ENCODE results near the gene PODNL1. TPM values are rescaled to one million over a fixed set of nuclear protein-coding genes. Genes with fewer than 3 reads are reported as not detected.

PODNL1 gene
- total and polyA plus RNA-seq, 10 of the 15 experiments (the other 5 are each of a cell fraction or from before 2014, with no cell fraction given), result 0.04 to 0.44 TPM; not detected in 8

GRCh38 chr19:13881251-13881691, 56.9 kb downstream of the PODNL1 start:
- H3K4me2 ChIP-seq (ENCODE audit: control insufficient read depth, insufficient read depth), result peak overlapping the region; percentile 85
- RAD21 ChIA-PET (ENCODE audit: unreplicated experiment), result interaction anchor here (0.8 to 4.5 kb wide), 15 partner anchors 19 to 256 kb away, joined by 3 to 40 read pairs (median 6); partner anchors contain the start of genes ASF1B, DCAF15, IL27RA and MISP3
- FAIRE-seq, result no peak
- WGBS (ENCODE audit: insufficient coverage, insufficient replicate concordance, low lambda C conversion rate, missing lambda C conversion rate), result 23% methylated on average over 12 of the region's 12 CpGs
- intact Hi-C loops (cut with micrococcal nuclease; ENCODE audit: unreplicated experiment) (loop anchor here (2.0 to 5.0 kb wide), 3 partner anchors 121 to 284 kb away; partner anchors contain the start of gene ASF1B), in situ Hi-C loops (cut with MboI) (loop anchor here (5.0 to 25.0 kb wide), 2 partner anchors 191 to 456 kb away; partner anchors contain the start of gene MISP3)
- peaks cover 25% of the 10 kb centered on the region for H3K4me1 ChIP-seq (ENCODE audit: control insufficient read depth, insufficient read depth, low read length)
- H3K27ac ChIP-seq (ENCODE audit: control insufficient read depth, insufficient read depth), result peak overlapping the region; percentile 64
- H3K79me2 ChIP-seq (ENCODE audit: control insufficient read depth, insufficient read depth, low read length), result no peaks in the 10 kb centered on the region
- H3K9me3 ChIP-seq (replicated peaks; ENCODE audit: control insufficient read depth, insufficient read depth, low read length), result no peaks in the 10 kb centered on the region
- POLR2A ChIA-PET, result interaction anchor here (0.6 to 2.0 kb wide), 9 partner anchors 47 to 402 kb away, joined by 3 to 15 read pairs (median 3); partner anchors contain the start of genes ASF1B, IL27RA and MISP3
- CTCF ChIA-PET, result interaction anchor here (0.6 to 8.1 kb wide), 22 partner anchors 13 to 255 kb away, joined by 3 to 152 read pairs (median 5); partner anchors contain the start of genes ASF1B, IL27RA and MISP3
- DNase-seq (ENCODE audit: low read depth, low spot score), result no peak
- peak overlapping the region; percentile 45 for H2AFZ ChIP-seq (ENCODE audit: control insufficient read depth, low read depth, low read length)
- no TSS peak for BruUV-seq (replicated peaks)
- peak overlapping the region; percentile 14; the same call in 1 of the 2 replicates for H3K9ac ChIP-seq (ENCODE audit: control insufficient read depth, insufficient read depth, low read length)
- H3K27me3 ChIP-seq (replicated peaks in 1 of 2; ENCODE audit: control insufficient read depth in 2 of 2, insufficient read depth in 2 of 2, low read length in 1 of 2), result no peaks in the 10 kb centered on the region
- no peaks in the 10 kb centered on the region for H4K20me1 ChIP-seq (ENCODE audit: control insufficient read depth, insufficient read depth)
- no peak overlapping the region for H3K4me3 ChIP-seq
- no peaks in the 10 kb centered on the region for H3K36me3 ChIP-seq (ENCODE audit: control insufficient read depth in 2 of 2, insufficient read depth in 2 of 2, low read length in 1 of 2)
- peak; percentile 19 for ATAC-seq
- SMC1A ChIA-PET (ENCODE audit: uncharacterized antibody, unreplicated experiment), result interaction anchor here (0.6 to 6.5 kb wide), 16 partner anchors 19 to 282 kb away, joined by 3 to 47 read pairs (median 4); partner anchors contain the start of genes ASF1B, IL27RA and MISP3
- TF ChIP-seq NFXL1 (IDR thresholded peaks at IDR 0.05; ENCODE audit: borderline replicate concordance) (no peak), MAX (IDR thresholded peaks at IDR 0.05; ENCODE audit: low read depth, low read length) (no peak), RUNX3 (IDR thresholded peaks at IDR 0.05; ENCODE audit: low read length) (peak; percentile 37; the same call in 1 of the 2 replicates), CTCF (IDR thresholded peaks at IDR 0.05 in 2 of 3, conservative IDR thresholded peaks at IDR 0.05 in 1 of 3; ENCODE audit: control insufficient read depth in 2 of 3, extremely low read depth in 1 of 3, insufficient read depth in 1 of 3, low read depth in 3 of 3, low read length in 3 of 3) (peak in 1 of 3 experiments; percentile 7; a peak in 1 of 6 replicates), ZNF217 (IDR thresholded peaks at IDR 0.05) (no peak), SMAD5 (IDR thresholded peaks at IDR 0.05; ENCODE audit: low read depth) (no peak), EGR1 (IDR thresholded peaks at IDR 0.05; ENCODE audit: borderline replicate concordance in 1 of 2, low read depth in 2 of 2, low read length in 2 of 2) (0 out of 3 replicates have a peak, but pooled peaks of 1 of the 2 experiments have one; percentile 33), E2F8 (IDR thresholded peaks at IDR 0.05; ENCODE audit: low read depth, partially characterized antibody) (no peak), STAT1 (conservative IDR thresholded peaks at IDR 0.05) (no peak), TCF7 (IDR thresholded peaks at IDR 0.05; ENCODE audit: borderline replicate concordance) (no peak), ATF2 (IDR thresholded peaks at IDR 0.05; ENCODE audit: low read length) (no peak), SP1 (IDR thresholded peaks at IDR 0.05; ENCODE audit: low read depth, low read length) (no peak), ZBTB11 (CRISPR knock-in tag; IDR thresholded peaks at IDR 0.05) (no peak)
